GM23338 (cell line): ENCODE data around the gene LRRFIP2. TPM values are rescaled to one million over a fixed set of nuclear protein-coding genes. Genes with fewer than 3 reads are reported as not detected.
"Not testable (repeated sequence)": the region's sequence is repeated elsewhere in the genome, so short reads cannot be mapped to it uniquely, and the experiment has no call there.

Source experiments
- ATAC-seq: fragments of 200-7000 bp; cut with Tn5 transposase; 3 replicates; pipeline ENCODE4 v1.9.1; 2020
- DNase-seq: peaks from one replicate; pipeline ENCODE4 v3.0.0-alpha.2; 2015; ENCODE audit warnings: low spot score
- H2AFZ ChIP-seq: fragments of 200-600 bp; sonication (generic); 2 replicates; pipeline ENCODE4 v1.8.0; 2016; ENCODE audit warnings: antibody characterized with exemption, mild to moderate bottlenecking, moderate library complexity
- H3F3A ChIP-seq: fragments of 200-600 bp; sonication (generic); replicated peaks from 2 replicates; pipeline ENCODE4 v1.8.0; 2017; ENCODE audit warnings: antibody characterized with exemption, mixed run types, low read depth
- H3K27ac ChIP-seq: fragments of 200-600 bp; sonication (generic); 2 replicates; pipeline ENCODE4 v1.6.1; 2016; ENCODE audit warnings: low read depth
- H3K27me3 ChIP-seq: fragments of 200-600 bp; sonication (generic); 2 replicates; pipeline ENCODE4 v1.8.0; 2016; ENCODE audit warnings: mild to moderate bottlenecking, mixed run types, moderate library complexity; ENCODE audit not compliant: insufficient read depth
- H3K36me3 ChIP-seq: fragments of 200-600 bp; sonication (generic); 2 replicates; pipeline ENCODE4 v1.8.0; 2016; ENCODE audit warnings: mild to moderate bottlenecking; ENCODE audit not compliant: insufficient read depth
- H3K4me1 ChIP-seq: fragments of 200-600 bp; sonication (generic); 2 replicates; pipeline ENCODE4 v1.8.0; 2016; ENCODE audit warnings: mild to moderate bottlenecking, moderate library complexity; ENCODE audit not compliant: insufficient read depth
- H3K4me2 ChIP-seq: fragments of 200-600 bp; sonication (generic); 2 replicates; pipeline ENCODE4 v1.7.1; 2017; ENCODE audit warnings: mixed run types
- H3K4me3 ChIP-seq: fragments of 200-600 bp; sonication (generic); 2 replicates; pipeline ENCODE4 v1.6.1; 2016; ENCODE audit warnings: mixed run types
- H3K79me2 ChIP-seq: fragments of 200-600 bp; sonication (generic); replicated peaks from 2 replicates; pipeline ENCODE4 v1.8.0; 2017; ENCODE audit warnings: mild to moderate bottlenecking; ENCODE audit not compliant: insufficient read depth
- H3K9me2 ChIP-seq: fragments of 200-600 bp; sonication (generic); 2 replicates; pipeline ENCODE4 v1.8.0; 2017; ENCODE audit not compliant: insufficient read depth
- H4K20me1 ChIP-seq: fragments of 200-600 bp; sonication (generic); replicated peaks from 2 replicates; pipeline ENCODE4 v1.8.0; 2017; ENCODE audit warnings: mild to moderate bottlenecking; ENCODE audit not compliant: insufficient read depth
- H3K27ac Mint-ChIP-seq: 2 replicates; pipeline ENCODE4 v1.8.0; 2020; ENCODE audit warnings: inconsistent platforms, mild to moderate bottlenecking, moderate library complexity, mixed read lengths
- H3K27me3 Mint-ChIP-seq: 3 replicates; pipeline ENCODE4 v1.8.0; 2022; ENCODE audit warnings: low read depth, mild to moderate bottlenecking, moderate library complexity, mixed read lengths, inconsistent platforms; ENCODE audit not compliant: insufficient read depth, poor library complexity
- H3K36me3 Mint-ChIP-seq: 3 replicates; pipeline ENCODE4 v1.8.0; 2021; ENCODE audit warnings: low read depth, mild to moderate bottlenecking, inconsistent platforms, moderate library complexity, mixed read lengths
- H3K4me1 Mint-ChIP-seq: 3 replicates; pipeline ENCODE4 v1.8.0; 2020; ENCODE audit warnings: mild to moderate bottlenecking, inconsistent platforms, mixed read lengths
- H3K4me3 Mint-ChIP-seq: 3 replicates; pipeline ENCODE4 v1.8.0; 2021; ENCODE audit warnings: moderate library complexity, mild to moderate bottlenecking, inconsistent platforms, mixed read lengths
- H3K9me3 Mint-ChIP-seq: 3 replicates; pipeline ENCODE4 v1.8.0; 2020; ENCODE audit warnings: moderate library complexity, mild to moderate bottlenecking, inconsistent platforms, mixed read lengths
- CREB1 ChIP-seq: fragments of 250-450 bp; sonication (Bioruptor Pico); IDR thresholded peaks from 2 replicates; pipeline ENCODE4 v1.5.0; 2020; ENCODE audit warnings: low read depth, mild to moderate bottlenecking, moderate library complexity
- EZH2phosphoT487 ChIP-seq: fragments of 200-600 bp; sonication (generic); IDR thresholded peaks from one replicate; pipeline ENCODE4 v1.8.1; 2018; ENCODE audit warnings: antibody characterized with exemption; ENCODE audit not compliant: unreplicated experiment
- JUNB ChIP-seq: IDR thresholded peaks from one replicate; pipeline ENCODE4 v1.6.1; 2016; ENCODE audit warnings: antibody characterized with exemption; ENCODE audit not compliant: unreplicated experiment
- STAT1 ChIP-seq: IDR thresholded peaks from one replicate; pipeline ENCODE4 v1.6.1; 2016; ENCODE audit warnings: antibody characterized with exemption; ENCODE audit not compliant: unreplicated experiment
- polyA plus RNA-seq: library from polyadenylated mRNA; unstranded; fragments of >200 nt; fragmentation: Nextera tagmentation; extraction: Ambion mirVana; gene quantifications from 2 replicates; pipeline ENCODE4 v1.2.1, GENCODE V29; 2016
- total RNA-seq: library from RNA; depleted of rRNA; stranded (reverse); fragments of >200 nt; shearing (Covaris generic); gene quantifications from 2 replicates; pipeline ENCODE4 v1.2.3, GENCODE V29; 2014
- TF ChIP-seq, protein P1 (sequence below): fragments of 250-450 bp; sonication (Bioruptor Pico); IDR thresholded peaks from 2 replicates; pipeline ENCODE4 v1.5.0; 2020; ENCODE audit warnings: mild to moderate bottlenecking, moderate library complexity

Gene LRRFIP2
- total and polyA plus RNA-seq, 2 experiments from 2014 or later, result 20.3 to 29.0 TPM

DNA sequence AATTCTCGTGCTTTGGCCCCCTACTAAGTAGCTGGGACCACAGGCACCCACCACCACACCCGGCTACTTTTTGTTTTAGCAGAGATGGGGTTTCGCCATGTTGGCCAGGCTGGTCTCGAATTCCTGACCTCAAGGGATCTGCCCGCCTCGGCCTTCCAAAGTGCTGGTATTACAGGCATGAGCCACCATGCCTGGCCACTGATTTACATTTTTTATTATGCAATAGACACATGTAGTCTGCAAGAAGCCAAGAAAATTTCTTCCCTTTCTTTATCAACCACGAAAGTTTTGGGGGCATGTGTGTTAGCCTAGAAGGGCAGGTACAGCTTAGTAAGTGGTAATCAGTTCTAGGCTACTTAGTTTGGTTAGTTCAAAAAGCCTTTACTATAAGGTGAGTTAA, 51.1 kb downstream of the LRRFIP2 start (continued):
- TF ChIP-seq, protein P1, sequence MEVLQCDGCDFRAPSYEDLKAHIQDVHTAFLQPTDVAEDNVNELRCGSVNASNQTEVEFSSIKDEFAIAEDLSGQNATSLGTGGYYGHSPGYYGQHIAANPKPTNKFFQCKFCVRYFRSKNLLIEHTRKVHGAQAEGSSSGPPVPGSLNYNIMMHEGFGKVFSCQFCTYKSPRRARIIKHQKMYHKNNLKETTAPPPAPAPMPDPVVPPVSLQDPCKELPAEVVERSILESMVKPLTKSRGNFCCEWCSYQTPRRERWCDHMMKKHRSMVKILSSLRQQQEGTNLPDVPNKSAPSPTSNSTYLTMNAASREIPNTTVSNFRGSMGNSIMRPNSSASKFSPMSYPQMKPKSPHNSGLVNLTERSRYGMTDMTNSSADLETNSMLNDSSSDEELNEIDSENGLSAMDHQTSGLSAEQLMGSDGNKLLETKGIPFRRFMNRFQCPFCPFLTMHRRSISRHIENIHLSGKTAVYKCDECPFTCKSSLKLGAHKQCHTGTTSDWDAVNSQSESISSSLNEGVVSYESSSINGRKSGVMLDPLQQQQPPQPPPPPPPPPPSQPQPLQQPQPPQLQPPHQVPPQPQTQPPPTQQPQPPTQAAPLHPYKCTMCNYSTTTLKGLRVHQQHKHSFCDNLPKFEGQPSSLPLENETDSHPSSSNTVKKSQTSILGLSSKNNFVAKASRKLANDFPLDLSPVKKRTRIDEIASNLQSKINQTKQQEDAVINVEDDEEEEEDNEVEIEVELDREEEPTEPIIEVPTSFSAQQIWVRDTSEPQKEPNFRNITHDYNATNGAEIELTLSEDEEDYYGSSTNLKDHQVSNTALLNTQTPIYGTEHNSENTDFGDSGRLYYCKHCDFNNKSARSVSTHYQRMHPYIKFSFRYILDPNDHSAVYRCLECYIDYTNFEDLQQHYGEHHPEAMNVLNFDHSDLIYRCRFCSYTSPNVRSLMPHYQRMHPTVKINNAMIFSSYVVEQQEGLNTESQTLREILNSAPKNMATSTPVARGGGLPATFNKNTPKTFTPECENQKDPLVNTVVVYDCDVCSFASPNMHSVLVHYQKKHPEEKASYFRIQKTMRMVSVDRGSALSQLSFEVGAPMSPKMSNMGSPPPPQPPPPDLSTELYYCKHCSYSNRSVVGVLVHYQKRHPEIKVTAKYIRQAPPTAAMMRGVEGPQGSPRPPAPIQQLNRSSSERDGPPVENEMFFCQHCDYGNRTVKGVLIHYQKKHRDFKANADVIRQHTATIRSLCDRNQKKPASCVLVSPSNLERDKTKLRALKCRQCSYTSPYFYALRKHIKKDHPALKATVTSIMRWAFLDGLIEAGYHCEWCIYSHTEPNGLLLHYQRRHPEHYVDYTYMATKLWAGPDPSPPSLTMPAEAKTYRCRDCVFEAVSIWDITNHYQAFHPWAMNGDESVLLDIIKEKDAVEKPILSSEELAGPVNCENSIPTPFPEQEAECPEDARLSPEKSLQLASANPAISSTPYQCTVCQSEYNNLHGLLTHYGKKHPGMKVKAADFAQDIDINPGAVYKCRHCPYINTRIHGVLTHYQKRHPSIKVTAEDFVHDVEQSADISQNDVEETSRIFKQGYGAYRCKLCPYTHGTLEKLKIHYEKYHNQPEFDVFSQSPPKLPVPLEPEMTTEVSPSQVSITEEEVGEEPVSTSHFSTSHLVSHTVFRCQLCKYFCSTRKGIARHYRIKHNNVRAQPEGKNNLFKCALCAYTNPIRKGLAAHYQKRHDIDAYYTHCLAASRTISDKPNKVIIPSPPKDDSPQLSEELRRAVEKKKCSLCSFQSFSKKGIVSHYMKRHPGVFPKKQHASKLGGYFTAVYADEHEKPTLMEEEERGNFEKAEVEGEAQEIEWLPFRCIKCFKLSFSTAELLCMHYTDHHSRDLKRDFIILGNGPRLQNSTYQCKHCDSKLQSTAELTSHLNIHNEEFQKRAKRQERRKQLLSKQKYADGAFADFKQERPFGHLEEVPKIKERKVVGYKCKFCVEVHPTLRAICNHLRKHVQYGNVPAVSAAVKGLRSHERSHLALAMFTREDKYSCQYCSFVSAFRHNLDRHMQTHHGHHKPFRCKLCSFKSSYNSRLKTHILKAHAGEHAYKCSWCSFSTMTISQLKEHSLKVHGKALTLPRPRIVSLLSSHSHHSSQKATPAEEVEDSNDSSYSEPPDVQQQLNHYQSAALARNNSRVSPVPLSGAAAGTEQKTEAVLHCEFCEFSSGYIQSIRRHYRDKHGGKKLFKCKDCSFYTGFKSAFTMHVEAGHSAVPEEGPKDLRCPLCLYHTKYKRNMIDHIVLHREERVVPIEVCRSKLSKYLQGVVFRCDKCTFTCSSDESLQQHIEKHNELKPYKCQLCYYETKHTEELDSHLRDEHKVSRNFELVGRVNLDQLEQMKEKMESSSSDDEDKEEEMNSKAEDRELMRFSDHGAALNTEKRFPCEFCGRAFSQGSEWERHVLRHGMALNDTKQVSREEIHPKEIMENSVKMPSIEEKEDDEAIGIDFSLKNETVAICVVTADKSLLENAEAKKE (CRISPR knock-in tag), result no peak
- TF ChIP-seq CREB1 (CRISPR knock-in tag), result no peak

DNA sequence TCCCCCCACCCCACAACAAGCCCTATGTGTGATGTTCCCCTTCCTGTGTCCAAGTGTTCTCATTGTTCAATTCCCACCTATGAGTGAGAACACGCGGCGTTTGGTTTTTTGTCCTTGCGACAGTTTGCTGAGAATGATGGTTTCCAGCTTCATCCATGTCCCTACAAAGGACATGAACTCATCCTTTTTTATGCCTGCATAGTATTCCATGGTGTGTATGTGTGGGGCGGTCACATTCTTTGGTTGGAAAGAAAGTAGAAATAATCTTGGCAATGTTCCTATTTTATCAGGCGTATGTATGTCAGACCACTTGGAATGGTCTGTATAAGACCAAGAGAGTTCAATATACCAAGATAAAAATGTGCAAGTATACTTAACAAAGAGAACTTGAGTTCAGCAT, 52.3 kb downstream of the LRRFIP2 start:
- not testable (repeated sequence) for H3K79me2 ChIP-seq, H3K27ac ChIP-seq, H3K27me3 ChIP-seq, H4K20me1 ChIP-seq, H3K9me3 Mint-ChIP-seq, H2AFZ ChIP-seq, H3K27ac Mint-ChIP-seq, H3K4me3 Mint-ChIP-seq, H3F3A ChIP-seq, H3K4me1 ChIP-seq, H3K4me2 ChIP-seq, ATAC-seq, H3K36me3 Mint-ChIP-seq, H3K36me3 ChIP-seq, H3K27me3 Mint-ChIP-seq, H3K9me2 ChIP-seq, H3K4me1 Mint-ChIP-seq, H3K4me3 ChIP-seq, DNase-seq

DNA sequence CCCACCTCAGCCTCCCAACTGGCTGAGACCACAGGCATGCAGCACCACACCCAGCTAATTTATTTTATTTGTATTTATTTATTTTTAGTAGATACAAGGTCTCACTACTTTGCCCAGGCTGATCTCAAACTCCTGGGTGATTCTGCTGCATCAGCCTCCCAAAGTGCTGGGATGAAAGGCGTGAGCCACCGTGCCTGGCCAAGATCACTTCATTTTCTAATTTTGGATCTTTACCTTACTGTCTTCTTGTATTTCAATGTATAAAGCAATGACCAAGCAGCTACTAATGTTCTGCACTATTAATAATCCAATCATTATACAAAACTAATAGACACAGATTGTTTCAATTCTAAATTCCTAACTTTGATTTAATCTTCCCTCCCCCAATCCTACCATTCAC, 56.2 kb downstream of the LRRFIP2 start:
- H3K27ac Mint-ChIP-seq, result no peak overlapping the region
- H3F3A ChIP-seq, result no peaks in the 10 kb centered on the region
- H3K27me3 Mint-ChIP-seq, result no peaks in the 10 kb centered on the region
- no peak overlapping the region for H3K4me3 Mint-ChIP-seq
- no peak overlapping the region for H3K27ac ChIP-seq
- no peak overlapping the region for H2AFZ ChIP-seq
- no peaks in the 10 kb centered on the region for H3K27me3 ChIP-seq
- no peaks in the 10 kb centered on the region; the same call in 2 of the 3 replicates for H3K4me1 Mint-ChIP-seq
- H3K36me3 Mint-ChIP-seq, result no peaks in the 10 kb centered on the region
- no peaks in the 10 kb centered on the region for H3K9me3 Mint-ChIP-seq
- ATAC-seq (no peak), DNase-seq (no peak)
- H3K4me2 ChIP-seq, result no peak overlapping the region
- no peaks in the 10 kb centered on the region for H4K20me1 ChIP-seq
- no peak overlapping the region for H3K4me3 ChIP-seq
- no peaks in the 10 kb centered on the region for H3K4me1 ChIP-seq
- H3K9me2 ChIP-seq, result no peaks in the 10 kb centered on the region
- H3K79me2 ChIP-seq, result no peaks in the 10 kb centered on the region
- H3K36me3 ChIP-seq, result no peaks in the 10 kb centered on the region
- TF ChIP-seq JUNB (no peak), EZH2phosphoT487 (no peak), STAT1 (no peak)
- TF ChIP-seq, protein P1 (CRISPR knock-in tag), result no peak
